HG03575 (cell line): ENCODE results near the gene UGT1A5.

Experiments used
- ATAC-seq: cut with Tn5 transposase; IDR thresholded peaks from one replicate; pipeline ENCODE4 v1.9.1; 2021; ENCODE audit not compliant: unreplicated experiment, insufficient number of reproducible peaks, low FRiP score; ENCODE audit errors: extremely low read depth

The UGT1A5 gene

DNA sequence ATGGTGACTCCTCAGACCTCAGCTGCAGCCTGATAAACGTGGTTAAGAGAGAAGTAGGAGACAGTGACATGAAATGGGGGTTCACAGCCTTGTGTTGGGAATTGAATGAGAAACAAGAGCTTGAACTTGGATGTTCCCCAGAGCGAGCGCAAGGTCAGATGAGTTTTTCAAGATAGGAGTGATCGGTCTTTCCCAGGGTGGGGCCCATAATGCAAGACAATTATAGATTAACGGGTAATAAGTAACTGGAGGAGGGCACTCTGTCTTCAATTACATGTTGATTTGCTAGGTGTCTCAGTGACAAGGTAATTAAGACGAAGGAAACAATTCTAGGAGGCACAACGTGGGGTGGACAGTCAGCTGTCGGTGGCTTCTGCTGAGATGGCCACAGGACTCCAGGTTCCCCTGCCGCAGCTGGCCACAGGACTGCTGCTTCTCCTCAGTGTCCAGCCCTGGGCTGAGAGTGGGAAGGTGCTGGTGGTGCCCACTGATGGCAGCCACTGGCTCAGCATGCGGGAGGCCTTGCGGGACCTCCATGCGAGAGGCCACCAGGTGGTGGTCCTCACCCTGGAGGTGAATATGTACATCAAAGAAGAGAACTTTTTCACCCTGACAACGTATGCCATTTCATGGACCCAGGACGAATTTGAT lies at the start of gene UGT1A5:
UGT1A5 (plus strand) TSS at position 297 of the 651 bp plus-strand sequence; CDS start at position 382, 85 bp downstream.
- no peak for ATAC-seq

DNA sequence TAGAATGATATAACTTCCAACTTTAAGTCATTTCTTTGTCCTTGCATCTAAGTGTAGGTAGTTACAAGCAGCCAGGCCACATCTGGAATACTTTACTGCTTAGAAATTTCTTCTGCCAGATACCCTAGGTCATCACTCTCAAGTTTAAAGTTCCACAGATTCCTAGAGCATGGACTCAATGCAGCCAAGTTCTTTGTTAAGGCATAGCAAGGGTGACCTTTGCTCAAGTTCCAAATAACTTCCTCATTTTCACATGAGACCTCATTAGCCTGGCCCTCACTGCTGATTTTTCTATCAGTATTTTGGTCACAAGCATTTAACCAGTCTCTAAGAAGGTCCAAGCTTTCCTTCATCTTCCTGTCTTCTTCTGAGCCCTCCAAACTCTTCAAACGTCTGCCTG lies 48.8 kb upstream of the UGT1A5 start:
- no peak for ATAC-seq

DNA sequence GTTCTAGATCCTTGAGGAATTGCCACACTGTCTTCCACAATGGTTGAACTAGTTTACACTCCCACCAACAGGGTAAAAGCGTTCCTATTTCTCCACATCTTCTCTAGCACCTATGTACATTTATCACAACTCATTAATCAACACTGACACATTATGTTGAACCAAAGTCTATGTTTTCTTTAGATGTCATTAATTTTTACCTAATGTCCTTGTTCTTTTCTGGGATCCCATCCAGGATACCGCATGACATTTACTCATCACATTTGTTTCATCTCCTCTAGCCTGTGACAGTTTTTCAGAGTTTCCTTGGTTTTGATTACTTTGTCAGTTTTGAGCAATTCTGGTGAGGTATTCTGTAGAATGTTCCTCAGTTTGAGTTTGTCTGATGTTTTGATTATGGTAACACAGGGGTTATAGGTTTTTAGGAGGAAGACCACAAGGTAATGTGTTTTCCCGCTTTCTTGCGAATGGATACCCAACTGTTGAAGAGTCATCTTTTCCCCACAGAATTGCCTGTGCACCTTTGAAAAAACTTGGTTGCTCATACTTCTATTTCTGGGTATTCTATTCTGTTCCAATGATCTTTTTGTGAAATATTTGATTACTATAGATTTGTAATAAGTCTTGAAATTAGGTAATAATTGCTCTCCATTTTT lies 44.0 kb upstream of the UGT1A5 start:
- no peak for ATAC-seq

DNA sequence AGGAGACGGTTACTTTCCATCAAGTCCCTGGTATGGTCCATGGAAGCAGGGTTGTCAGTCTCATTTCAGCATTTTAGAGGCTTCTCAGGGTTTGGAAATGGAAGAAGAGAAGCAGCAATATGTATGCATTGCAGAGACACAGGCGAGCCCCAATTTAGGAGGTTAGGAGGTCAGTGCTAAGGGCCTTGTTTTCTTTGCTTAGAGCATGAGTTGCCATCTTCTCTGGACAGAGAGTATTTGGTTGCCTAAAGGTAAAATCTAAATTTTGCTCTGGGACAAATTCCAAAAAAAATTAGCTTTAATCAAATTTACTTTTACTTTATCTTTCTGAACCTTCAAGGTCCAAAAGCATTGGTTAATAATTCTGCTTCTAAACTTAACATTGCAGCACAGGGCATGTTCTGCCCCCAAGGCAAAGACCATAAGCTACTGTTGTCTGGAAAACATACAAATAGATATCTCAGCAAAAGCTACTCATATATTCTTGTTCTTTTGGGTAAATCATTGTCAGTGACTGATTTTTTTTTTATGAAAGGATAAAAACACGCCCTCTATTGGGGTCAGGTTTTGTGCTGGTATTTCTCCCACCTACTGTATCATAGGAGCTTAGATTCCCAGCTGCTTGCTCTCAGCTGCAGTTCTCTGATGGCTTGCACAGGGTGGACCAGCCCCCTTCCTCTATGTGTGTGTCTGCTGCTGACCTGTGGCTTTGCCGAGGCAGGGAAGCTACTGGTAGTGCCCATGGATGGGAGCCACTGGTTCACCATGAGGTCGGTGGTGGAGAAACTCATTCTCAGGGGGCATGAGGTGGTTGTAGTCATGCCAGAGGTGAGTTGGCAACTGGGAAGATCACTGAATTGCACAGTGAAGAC lies 41.2 kb upstream of the UGT1A5 start, which contains the start of gene UGT1A9:
UGT1A9 (plus strand) TSS at position 609 of the 872 bp plus-strand sequence; CDS start at position 646, 37 bp downstream.
- ATAC-seq: no peak

- ATAC-seq: no peak
Observed at GRCh38 chr2:233672886-233673285, 39.8 kb upstream of the UGT1A5 start.

DNA sequence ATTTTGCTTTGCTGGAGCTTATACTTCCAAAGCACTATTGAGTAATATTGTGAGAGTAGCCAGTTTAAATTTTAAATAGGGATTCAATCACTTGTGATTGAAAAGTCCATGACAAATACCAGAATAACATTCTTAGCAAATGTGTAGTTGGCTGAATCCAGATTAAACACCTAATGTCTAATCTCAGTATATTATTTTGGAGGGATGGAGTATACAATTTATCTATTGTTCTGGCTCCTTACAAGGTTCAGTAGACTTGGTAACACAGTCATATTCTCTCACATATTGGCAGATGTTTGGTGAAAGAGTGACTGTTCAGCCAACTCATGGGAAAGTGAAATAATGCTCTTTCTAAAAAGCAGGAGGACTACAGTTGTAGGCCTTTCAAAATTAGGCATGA lies 38.8 kb upstream of the UGT1A5 start:
- ATAC-seq: no peak

GRCh38 chr2:233674314-233674713 lies 38.4 kb upstream of the UGT1A5 start:
- ATAC-seq: no peak

- no peak for ATAC-seq
Observed at GRCh38 chr2:233674995-233675394, 37.7 kb upstream of the UGT1A5 start.

DNA sequence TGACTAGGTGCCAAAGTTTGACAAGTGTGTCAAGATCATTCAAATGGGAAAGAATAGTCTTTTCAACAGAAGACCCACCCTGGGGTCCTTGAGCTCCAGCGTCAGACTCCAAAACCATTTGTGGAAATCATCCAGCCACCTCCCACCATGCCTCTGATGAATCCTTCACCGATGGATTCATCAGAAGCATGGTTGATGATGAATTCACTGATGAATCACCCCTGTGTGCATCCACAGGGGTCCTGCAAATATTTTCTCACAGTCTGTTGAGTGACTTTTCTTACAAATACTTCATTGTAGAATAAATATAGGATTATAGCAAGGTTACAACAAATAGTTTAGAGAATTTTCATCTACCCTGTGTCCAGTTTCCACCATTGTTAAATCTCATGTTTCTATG lies 36.7 kb upstream of the UGT1A5 start:
- no peak for ATAC-seq

GRCh38 chr2:233679196-233679595 lies 33.5 kb upstream of the UGT1A5 start:
- no peak for ATAC-seq

GRCh38 chr2:233680361-233681045 lies 32.2 kb upstream of the UGT1A5 start:
- ATAC-seq: no peak

DNA sequence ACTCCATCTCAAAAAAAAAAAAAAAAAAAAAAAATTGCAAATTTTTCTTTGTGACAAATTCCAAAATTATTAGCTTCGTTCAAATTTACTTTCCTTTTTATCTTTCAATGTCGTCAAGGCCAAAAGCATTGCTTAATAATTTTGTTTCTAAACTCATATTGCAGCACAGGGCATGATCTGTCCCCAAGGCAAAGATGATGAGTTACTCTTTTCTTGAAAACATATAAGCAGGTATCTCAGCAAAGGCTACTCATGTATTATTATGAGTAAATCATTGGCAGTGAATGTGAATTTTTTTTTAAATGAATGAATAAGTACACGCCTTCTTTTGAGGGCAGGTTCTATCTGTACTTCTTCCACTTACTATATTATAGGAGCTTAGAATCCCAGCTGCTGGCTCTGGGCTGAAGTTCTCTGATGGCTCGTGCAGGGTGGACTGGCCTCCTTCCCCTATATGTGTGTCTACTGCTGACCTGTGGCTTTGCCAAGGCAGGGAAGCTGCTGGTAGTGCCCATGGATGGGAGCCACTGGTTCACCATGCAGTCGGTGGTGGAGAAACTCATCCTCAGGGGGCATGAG lies 31.1 kb upstream of the UGT1A5 start, which contains the start of gene UGT1A7:
UGT1A7 (plus strand) TSS at position 381 of the 579 bp plus-strand sequence; CDS start at position 418, 37 bp downstream.
- ATAC-seq: no peak

DNA sequence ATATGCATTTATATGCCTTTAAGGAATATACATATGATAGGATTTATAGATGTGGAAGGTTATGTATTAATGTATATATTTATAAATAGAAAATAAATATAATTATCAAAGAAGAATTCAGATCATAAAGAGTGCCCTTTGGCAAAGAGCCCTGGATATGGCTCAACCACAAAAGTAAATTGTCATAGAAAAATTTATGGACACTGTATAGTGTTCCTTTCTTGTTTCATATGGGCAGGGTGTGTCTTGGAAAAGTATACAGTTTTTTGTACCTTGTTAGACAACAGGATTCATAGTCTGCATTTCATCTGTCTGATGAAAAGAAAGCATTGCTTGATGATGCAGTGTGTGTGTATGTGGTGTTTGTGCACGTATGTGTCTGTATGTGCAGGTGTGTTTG lies 28.1 kb upstream of the UGT1A5 start:
- no peak for ATAC-seq

- ATAC-seq: no peak
Observed at GRCh38 chr2:233686928-233687327, 25.8 kb upstream of the UGT1A5 start.

- ATAC-seq: no peak
Observed at GRCh38 chr2:233688341-233688740, 24.4 kb upstream of the UGT1A5 start.

DNA sequence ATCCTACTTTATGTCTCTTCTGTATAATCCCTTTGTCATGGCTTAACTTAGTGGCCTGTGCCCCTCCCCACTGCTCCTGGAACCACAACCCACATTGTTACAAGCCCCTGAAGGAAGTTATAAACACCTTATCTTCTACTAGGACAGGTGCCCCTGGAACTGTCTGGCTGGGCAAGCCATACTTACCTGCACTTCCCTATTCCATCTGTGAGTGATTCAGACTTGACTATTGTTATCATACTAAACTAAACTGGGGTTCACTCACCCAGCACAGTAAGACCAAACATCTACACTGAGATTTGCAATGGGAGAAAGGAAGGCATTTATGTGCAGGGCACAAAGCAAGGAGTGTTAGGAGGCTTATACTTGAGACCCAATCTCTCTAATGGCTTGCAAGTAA lies 23.7 kb upstream of the UGT1A5 start:
- no peak for ATAC-seq

GRCh38 chr2:233689501-233689900 lies 23.2 kb upstream of the UGT1A5 start:
- ATAC-seq: no peak

- no peak for ATAC-seq
Observed at GRCh38 chr2:233690444-233690843, 22.3 kb upstream of the UGT1A5 start.
